SU-DHL-6 (cell line): ENCODE results near the gene COL25A1.

Experiments used
- CTCF ChIP-seq: fragments of 200-600 bp; sonication (generic); IDR thresholded peaks from one replicate; pipeline ENCODE4 v1.5.1; 2017; ENCODE audit warnings: antibody characterized with exemption, mild to moderate bottlenecking, low read length, moderate library complexity; ENCODE audit not compliant: insufficient read depth, poor library complexity, severe bottlenecking
- EZH2phosphoT487 ChIP-seq: fragments of 200-600 bp; sonication (generic), shearing (Covaris generic); conservative IDR thresholded peaks from 2 replicates; pipeline ENCODE4 v1.6.1; 2018; ENCODE audit warnings: mild to moderate bottlenecking, antibody characterized with exemption, low read length, moderate library complexity, mixed read lengths

GRCh38 chr4:108933046-108933445 lies 369.4 kb downstream of the COL25A1 start:
- TF ChIP-seq CTCF, result no peak
- no peak for TF ChIP-seq EZH2phosphoT487
